Liver (tissue), 9 donors: ENCODE results near the gene TAF4. TPM values are rescaled to one million over a fixed set of nuclear protein-coding genes. Genes with fewer than 3 reads are reported as not detected.

ENCODE experiments used
- DNase-seq: peaks from one replicate; pipeline ENCODE4 v3.0.0-alpha.2; 2017; ENCODE audit warnings: low spot score
- H3K27ac ChIP-seq, 2 donors: one replicate each; pipeline ENCODE4 v1.7.0; 2013; ENCODE audit warnings: inconsistent platforms in 2 of 2, low read length in 2 of 2, control low read depth in 1 of 2, low read depth in 1 of 2, mild to moderate bottlenecking in 1 of 2
- H3K27me3 ChIP-seq, 4 donors: one replicate each; pipeline versions ENCODE4 v1.6.1 to v1.7.0; 2013; ENCODE audit warnings: low read length in 3 of 4, inconsistent platforms in 1 of 4, mild to moderate bottlenecking in 1 of 4, moderate library complexity in 1 of 4; ENCODE audit not compliant: control insufficient read depth in 4 of 4, insufficient read depth in 4 of 4
- H3K36me3 ChIP-seq, 4 donors: one replicate each; pipeline versions ENCODE4 v1.6.1 to v1.7.0; 2013; ENCODE audit warnings: low read length in 3 of 4, mild to moderate bottlenecking in 3 of 4, low read depth in 1 of 4, moderate library complexity in 1 of 4; ENCODE audit not compliant: control insufficient read depth in 4 of 4, insufficient read depth in 3 of 4
- H3K4me1 ChIP-seq, 4 donors: one replicate each; pipeline versions ENCODE4 v1.6.1 to v1.7.0; 2013; ENCODE audit warnings: low read length in 3 of 4, mild to moderate bottlenecking in 3 of 4, moderate library complexity in 1 of 4; ENCODE audit not compliant: control insufficient read depth in 4 of 4, insufficient read depth in 4 of 4
- H3K4me3 ChIP-seq, 3 donors: one replicate each; pipeline versions ENCODE4 v1.6.1 to v1.7.0; 2013; ENCODE audit warnings: low read length in 3 of 3, control low read depth in 1 of 3, low read depth in 1 of 3, mild to moderate bottlenecking in 1 of 3
- H3K9ac ChIP-seq, 2 donors: one replicate each; pipeline ENCODE4 v1.7.0; 2013; ENCODE audit warnings: low read length in 2 of 2, mild to moderate bottlenecking in 2 of 2, moderate library complexity in 2 of 2, control low read depth in 1 of 2, low read depth in 1 of 2
- H3K9me3 ChIP-seq, 4 donors: one replicate each; pipeline versions ENCODE4 v1.6.1 to v1.7.0; 2013; ENCODE audit warnings: low read length in 3 of 4; ENCODE audit not compliant: control insufficient read depth in 4 of 4
- ATF3 ChIP-seq: IDR thresholded peaks from 2 replicates; pipeline ENCODE4 v1.6.1; 2016; ENCODE audit warnings: antibody characterized with exemption
- CTCF ChIP-seq: fragments of 150-350 bp; IDR thresholded peaks from 2 replicates; pipeline ENCODE4 v1.5.1; 2017; ENCODE audit warnings: improper control_type of control experiment, low read depth, low read length; ENCODE audit not compliant: missing input control
- EGR1 ChIP-seq, 2 donors: IDR thresholded peaks; 2 replicates each; pipeline ENCODE4 v1.6.1; 2016 to 2018; ENCODE audit warnings: antibody characterized with exemption in 2 of 2, low read depth in 2 of 2
- FOXA2 ChIP-seq: IDR thresholded peaks from 2 replicates; pipeline ENCODE4 v1.6.1; 2016; ENCODE audit warnings: antibody characterized with exemption
- HNF4A ChIP-seq, 2 donors: conservative IDR thresholded peaks; 2 replicates each; pipeline ENCODE4 v1.6.1; 2016; ENCODE audit warnings: antibody characterized with exemption in 2 of 2, mild to moderate bottlenecking in 2 of 2
- HNF4G ChIP-seq: IDR thresholded peaks from 2 replicates; pipeline ENCODE4 v1.6.1; 2016; ENCODE audit warnings: antibody characterized with exemption
- JUND ChIP-seq, 2 donors: IDR thresholded peaks; 2 replicates each; pipeline ENCODE4 v1.6.1; 2016; ENCODE audit warnings: antibody characterized with exemption in 2 of 2
- MAX ChIP-seq: IDR thresholded peaks from 2 replicates; pipeline ENCODE4 v1.6.1; 2016; ENCODE audit warnings: antibody characterized with exemption
- RAD21 ChIP-seq, 2 donors: IDR thresholded peaks; 2 replicates each; pipeline ENCODE4 v1.6.1; 2016; ENCODE audit warnings: antibody characterized with exemption in 2 of 2, mild to moderate bottlenecking in 2 of 2
- REST ChIP-seq: IDR thresholded peaks from 2 replicates; pipeline ENCODE4 v1.6.1; 2016; ENCODE audit warnings: antibody characterized with exemption, mild to moderate bottlenecking
- SP1 ChIP-seq: IDR thresholded peaks from 2 replicates; pipeline ENCODE4 v1.6.1; 2018; ENCODE audit warnings: antibody characterized with exemption, mild to moderate bottlenecking
- TAF1 ChIP-seq: conservative IDR thresholded peaks from 2 replicates; pipeline ENCODE4 v1.6.1; 2016; ENCODE audit warnings: antibody characterized with exemption, mild to moderate bottlenecking
- YY1 ChIP-seq: IDR thresholded peaks from 2 replicates; pipeline ENCODE4 v1.6.1; 2016; ENCODE audit warnings: antibody characterized with exemption, mild to moderate bottlenecking
- ZBTB33 ChIP-seq: IDR thresholded peaks from 2 replicates; pipeline ENCODE4 v1.6.1; 2016; ENCODE audit warnings: antibody characterized with exemption
- WGBS: extraction: QIAGEN DNeasy Blood & Tissue Kit; methylation state at CpG from one replicate; pipeline ENCODE4 v1.1.7; 2013; 5-methylcytosine and 5-hydroxymethylcytosine counted together
- polyA plus RNA-seq, 2 donors: library from polyadenylated mRNA; stranded (reverse) in 1 of 2; unstranded in 1 of 2; fragments of 200-250 nt in 1 of 2; fragments of >200 nt in 1 of 2; fragmentation: Nextera tagmentation in 1 of 2; extraction: Ambion mirVana in 1 of 2; gene quantifications; one replicate each; pipeline versions ENCODE4 v1.2.1 to v1.2.3, GENCODE V29; 2013 to 2015
- total RNA-seq, 2 donors: library from RNA; depleted of rRNA; stranded (reverse); fragments of >200 nt; gene quantifications; one replicate each; pipeline ENCODE4 v1.2.3, GENCODE V29; 2014
- donor health status: healthy.
- donor health status: healthy.
- donor health status: healthy.
- donor health status: healthy.
- donor health status: healthy.

Gene TAF4
- total and polyA plus RNA-seq, 4 donors, result 2.0 to 11.8 (median 5.6) TPM

GRCh38 chr20:62028384-62028783 is 37.3 kb downstream of the TAF4 start:
- no peak overlapping the region for H3K27ac ChIP-seq
- H3K36me3 ChIP-seq, result no peaks in the 10 kb centered on the region
- no peaks in the 10 kb centered on the region for H3K9me3 ChIP-seq
- no peak overlapping the region for H3K4me3 ChIP-seq
- peaks cover 13 to 50% (median 41%) of the 10 kb centered on the region in 4 donors for H3K4me1 ChIP-seq
- 94% methylated on average over 14 of the region's 14 CpGs for WGBS
- no peak for DNase-seq
- TF ChIP-seq JUND (IDR thresholded peaks at IDR 0.05) (no peak), HNF4G (no peak), ZBTB33 (no peak), RAD21 (IDR thresholded peaks at IDR 0.05) (no peak), EGR1 (IDR thresholded peaks at IDR 0.05; ENCODE audit: low read depth in 2 of 2) (no peak), HNF4A (conservative IDR thresholded peaks at IDR 0.05) (no peak), ATF3 (no peak)
- H3K27me3 ChIP-seq, result no peaks in the 10 kb centered on the region
- H3K9ac ChIP-seq, result no peak overlapping the region

GRCh38 chr20:62027698-62028321 is 37.9 kb downstream of the TAF4 start:
- H3K9ac ChIP-seq, result no peak overlapping the region
- no peak overlapping the region for H3K27ac ChIP-seq
- no peaks in the 10 kb centered on the region for H3K9me3 ChIP-seq
- no peaks in the 10 kb centered on the region for H3K27me3 ChIP-seq
- TF ChIP-seq REST (no peak), SP1 (no peak), ZBTB33 (no peak), FOXA2 (no peak), HNF4A (conservative IDR thresholded peaks at IDR 0.05) (no peak), CTCF (no peak), HNF4G (no peak), MAX (no peak), TAF1 (no peak), YY1 (no peak)
- no peak overlapping the region for H3K4me3 ChIP-seq
- no peak for DNase-seq
- no peaks in the 10 kb centered on the region for H3K36me3 ChIP-seq
- peaks cover 9 to 56% (median 46%) of the 10 kb centered on the region in 4 donors for H3K4me1 ChIP-seq
- WGBS, result 75% methylated on average over 12 of the region's 12 CpGs
